GM12801 (cell line): Measurements from ENCODE around the gene CRTC3.

Experiments used
- CTCF ChIP-seq: IDR thresholded peaks from one replicate; pipeline ENCODE4 v1.5.1; 2011; ENCODE audit warnings: control low read depth; ENCODE audit not compliant: insufficient read length; ENCODE audit errors: extremely low read depth

Gene CRTC3

DNA sequence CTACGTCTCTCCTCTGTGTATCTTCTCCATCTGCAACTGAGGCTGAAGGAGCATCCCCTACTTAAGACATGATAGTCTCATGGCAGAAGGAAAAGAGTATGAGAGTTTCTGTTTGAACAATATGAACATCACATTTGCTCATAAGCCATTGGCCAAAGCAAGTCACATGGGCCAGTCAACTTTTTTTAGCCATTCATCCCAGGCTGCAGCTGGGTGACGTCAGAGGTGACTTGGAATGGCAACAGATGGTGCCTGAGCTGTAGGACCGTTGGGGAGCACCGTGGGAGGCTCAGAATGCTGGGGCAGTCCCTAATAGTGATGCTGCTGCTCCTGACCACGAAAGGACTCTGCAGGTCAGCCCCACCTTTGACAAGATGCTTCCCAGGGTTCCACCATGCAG is 58.7 kb downstream of the CRTC3 start:
- no peak for TF ChIP-seq CTCF

GRCh38 chr15:90591524-90591923 is 61.8 kb downstream of the CRTC3 start:
- no peak for TF ChIP-seq CTCF

GRCh38 chr15:90592131-90592881 is 62.6 kb downstream of the CRTC3 start:
- TF ChIP-seq CTCF: no peak

GRCh38 chr15:90593499-90594158 is 63.9 kb downstream of the CRTC3 start:
- TF ChIP-seq CTCF: no peak

- TF ChIP-seq CTCF: no peak
These were observed 64.6 kb downstream of the CRTC3 start for GRCh38 chr15:90594301-90594738.

GRCh38 chr15:90595763-90596155 is 66.0 kb downstream of the CRTC3 start:
- TF ChIP-seq CTCF: no peak

- TF ChIP-seq CTCF: no peak
These were observed 67.2 kb downstream of the CRTC3 start for GRCh38 chr15:90596943-90597342.
